Measurements from ENCODE around the gene CENPK. TPM values are rescaled to one million over a fixed set of nuclear protein-coding genes. Genes with fewer than 3 reads are reported as not detected.

Gene CENPK
- polyA plus RNA-seq, 1 donor from 2014 or later, result 5.6 TPM

DNA sequence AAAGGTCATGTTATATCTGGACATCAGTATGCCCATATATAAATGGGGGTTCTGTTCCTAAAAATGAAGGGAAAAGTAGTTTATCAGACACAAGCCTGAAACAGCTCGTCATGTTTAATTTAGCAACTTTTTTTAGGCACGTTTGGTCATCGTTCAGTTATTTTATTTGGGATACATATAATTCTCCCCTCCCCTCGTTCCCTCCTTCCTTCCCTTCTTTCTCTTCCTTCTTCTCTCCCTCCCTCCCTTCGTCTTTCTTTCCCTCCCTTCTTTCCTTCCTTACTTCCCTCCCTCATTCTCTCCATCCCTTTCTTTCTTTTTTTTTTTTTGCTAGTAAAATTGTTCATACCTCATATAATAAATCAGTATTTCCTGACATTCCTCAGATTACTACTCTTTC is 3.5 kb upstream of the CENPK start:
- no peaks in the 10 kb centered on the region for H3K36me3 ChIP-seq (ENCODE audit: insufficient read depth, low read length)
- no peaks in the 10 kb centered on the region for H3K27me3 ChIP-seq (ENCODE audit: insufficient read depth, low read depth, low read length)
- no peak overlapping the region for H3K4me2 ChIP-seq (ENCODE audit: low read length)
- no peak overlapping the region for H3K4me3 ChIP-seq (ENCODE audit: low read length)
- TF ChIP-seq EP300 (conservative IDR thresholded peaks at IDR 0.05; ENCODE audit: poor library complexity, severe bottlenecking) (no peak), TAF1 (IDR thresholded peaks at IDR 0.05; ENCODE audit: low read depth) (no peak), RAD21 (conservative IDR thresholded peaks at IDR 0.05) (no peak), SMC3 (conservative IDR thresholded peaks at IDR 0.05; ENCODE audit: poor library complexity) (no peak), POLR2AphosphoS5 (IDR thresholded peaks at IDR 0.05) (no peak), MXI1 (conservative IDR thresholded peaks at IDR 0.05; ENCODE audit: poor library complexity, severe bottlenecking) (no peak), EZH2 (IDR thresholded peaks at IDR 0.05; ENCODE audit: borderline replicate concordance, insufficient read depth, low read length, poor library complexity, severe bottlenecking) (no peak)
- TF ChIP-seq, protein P1, sequence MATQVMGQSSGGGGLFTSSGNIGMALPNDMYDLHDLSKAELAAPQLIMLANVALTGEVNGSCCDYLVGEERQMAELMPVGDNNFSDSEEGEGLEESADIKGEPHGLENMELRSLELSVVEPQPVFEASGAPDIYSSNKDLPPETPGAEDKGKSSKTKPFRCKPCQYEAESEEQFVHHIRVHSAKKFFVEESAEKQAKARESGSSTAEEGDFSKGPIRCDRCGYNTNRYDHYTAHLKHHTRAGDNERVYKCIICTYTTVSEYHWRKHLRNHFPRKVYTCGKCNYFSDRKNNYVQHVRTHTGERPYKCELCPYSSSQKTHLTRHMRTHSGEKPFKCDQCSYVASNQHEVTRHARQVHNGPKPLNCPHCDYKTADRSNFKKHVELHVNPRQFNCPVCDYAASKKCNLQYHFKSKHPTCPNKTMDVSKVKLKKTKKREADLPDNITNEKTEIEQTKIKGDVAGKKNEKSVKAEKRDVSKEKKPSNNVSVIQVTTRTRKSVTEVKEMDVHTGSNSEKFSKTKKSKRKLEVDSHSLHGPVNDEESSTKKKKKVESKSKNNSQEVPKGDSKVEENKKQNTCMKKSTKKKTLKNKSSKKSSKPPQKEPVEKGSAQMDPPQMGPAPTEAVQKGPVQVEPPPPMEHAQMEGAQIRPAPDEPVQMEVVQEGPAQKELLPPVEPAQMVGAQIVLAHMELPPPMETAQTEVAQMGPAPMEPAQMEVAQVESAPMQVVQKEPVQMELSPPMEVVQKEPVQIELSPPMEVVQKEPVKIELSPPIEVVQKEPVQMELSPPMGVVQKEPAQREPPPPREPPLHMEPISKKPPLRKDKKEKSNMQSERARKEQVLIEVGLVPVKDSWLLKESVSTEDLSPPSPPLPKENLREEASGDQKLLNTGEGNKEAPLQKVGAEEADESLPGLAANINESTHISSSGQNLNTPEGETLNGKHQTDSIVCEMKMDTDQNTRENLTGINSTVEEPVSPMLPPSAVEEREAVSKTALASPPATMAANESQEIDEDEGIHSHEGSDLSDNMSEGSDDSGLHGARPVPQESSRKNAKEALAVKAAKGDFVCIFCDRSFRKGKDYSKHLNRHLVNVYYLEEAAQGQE (IDR thresholded peaks at IDR 0.05; ENCODE audit: borderline replicate concordance), result no peak
- TF ChIP-seq, protein P2, sequence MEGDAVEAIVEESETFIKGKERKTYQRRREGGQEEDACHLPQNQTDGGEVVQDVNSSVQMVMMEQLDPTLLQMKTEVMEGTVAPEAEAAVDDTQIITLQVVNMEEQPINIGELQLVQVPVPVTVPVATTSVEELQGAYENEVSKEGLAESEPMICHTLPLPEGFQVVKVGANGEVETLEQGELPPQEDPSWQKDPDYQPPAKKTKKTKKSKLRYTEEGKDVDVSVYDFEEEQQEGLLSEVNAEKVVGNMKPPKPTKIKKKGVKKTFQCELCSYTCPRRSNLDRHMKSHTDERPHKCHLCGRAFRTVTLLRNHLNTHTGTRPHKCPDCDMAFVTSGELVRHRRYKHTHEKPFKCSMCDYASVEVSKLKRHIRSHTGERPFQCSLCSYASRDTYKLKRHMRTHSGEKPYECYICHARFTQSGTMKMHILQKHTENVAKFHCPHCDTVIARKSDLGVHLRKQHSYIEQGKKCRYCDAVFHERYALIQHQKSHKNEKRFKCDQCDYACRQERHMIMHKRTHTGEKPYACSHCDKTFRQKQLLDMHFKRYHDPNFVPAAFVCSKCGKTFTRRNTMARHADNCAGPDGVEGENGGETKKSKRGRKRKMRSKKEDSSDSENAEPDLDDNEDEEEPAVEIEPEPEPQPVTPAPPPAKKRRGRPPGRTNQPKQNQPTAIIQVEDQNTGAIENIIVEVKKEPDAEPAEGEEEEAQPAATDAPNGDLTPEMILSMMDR (IDR thresholded peaks at IDR 0.05; ENCODE audit: poor library complexity, severe bottlenecking), result no peak
- no peak overlapping the region for H2AFZ ChIP-seq (ENCODE audit: low read depth, low read length)
- no peaks in the 10 kb centered on the region for H4K20me1 ChIP-seq (ENCODE audit: insufficient read depth)
- H3K9ac ChIP-seq (ENCODE audit: low read length), result no peak overlapping the region
- peaks cover 3% of the 10 kb centered on the region for H3F3A ChIP-seq (ENCODE audit: insufficient read depth, low read length, poor library complexity, severe bottlenecking)
- H3K9me2 ChIP-seq (ENCODE audit: insufficient read depth, low read length), result no peaks in the 10 kb centered on the region
- H3K9me3 ChIP-seq (ENCODE audit: low read length), result no peaks in the 10 kb centered on the region
- peaks cover 41% of the 10 kb centered on the region for H3K79me2 ChIP-seq (replicated peaks; ENCODE audit: insufficient read depth, low read length)
- no peak overlapping the region for H3K27ac ChIP-seq (ENCODE audit: low read length)

DNA sequence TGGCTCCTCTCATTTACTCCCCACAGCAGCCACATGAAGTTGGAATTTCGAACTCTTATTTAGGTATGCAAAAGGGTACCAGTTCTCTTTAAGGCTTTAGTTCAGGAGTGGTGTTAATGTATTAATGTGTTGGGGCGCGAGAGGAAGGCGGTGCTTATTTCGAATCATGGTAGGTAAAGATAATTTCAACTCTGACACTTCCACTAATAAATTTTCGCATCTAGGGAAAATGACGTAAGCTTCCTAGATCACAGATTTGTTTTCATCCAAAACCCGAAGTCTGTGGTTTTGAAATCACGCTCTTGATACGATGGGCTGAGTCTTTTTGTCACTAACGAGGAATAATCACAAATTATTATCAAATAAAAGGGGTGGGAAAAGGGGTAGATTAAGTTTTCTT is 809 bp upstream of the CENPK start:
- Histone ChIP-seq H3K9me2 (ENCODE audit: insufficient read depth, low read length) (no peaks in the 10 kb centered on the region), H4K20me1 (ENCODE audit: insufficient read depth) (no peaks in the 10 kb centered on the region), H3K27ac (ENCODE audit: low read length) (peak overlapping the region; percentile 92), H3K4me3 (ENCODE audit: low read length) (peak overlapping the region; percentile 77), H3K27me3 (ENCODE audit: insufficient read depth, low read depth, low read length) (no peaks in the 10 kb centered on the region), H3K4me2 (ENCODE audit: low read length) (peak overlapping the region; percentile 79), H3K79me2 (replicated peaks; ENCODE audit: insufficient read depth, low read length) (peaks cover 55% of the 10 kb centered on the region), H2AFZ (ENCODE audit: low read depth, low read length) (peak overlapping the region; percentile 86), H3K36me3 (ENCODE audit: insufficient read depth, low read length) (no peaks in the 10 kb centered on the region), H3K9me3 (ENCODE audit: low read length) (no peaks in the 10 kb centered on the region), H3K9ac (ENCODE audit: low read length) (peak overlapping the region; percentile 79), H3F3A (ENCODE audit: insufficient read depth, low read length, poor library complexity, severe bottlenecking) (peaks cover 3% of the 10 kb centered on the region)
- no peak for TF ChIP-seq TAF1 (IDR thresholded peaks at IDR 0.05; ENCODE audit: low read depth)
- no peak for TF ChIP-seq EP300 (conservative IDR thresholded peaks at IDR 0.05; ENCODE audit: poor library complexity, severe bottlenecking)
- TF ChIP-seq RAD21 (conservative IDR thresholded peaks at IDR 0.05), result no peak
- no peak for TF ChIP-seq MXI1 (conservative IDR thresholded peaks at IDR 0.05; ENCODE audit: poor library complexity, severe bottlenecking)
- no peak for TF ChIP-seq POLR2AphosphoS5 (IDR thresholded peaks at IDR 0.05)
- TF ChIP-seq, protein P1 (IDR thresholded peaks at IDR 0.05; ENCODE audit: borderline replicate concordance), result no peak
- TF ChIP-seq, protein P2 (IDR thresholded peaks at IDR 0.05; ENCODE audit: poor library complexity, severe bottlenecking), result no peak
- TF ChIP-seq SMC3 (conservative IDR thresholded peaks at IDR 0.05; ENCODE audit: poor library complexity), result no peak
- TF ChIP-seq EZH2 (IDR thresholded peaks at IDR 0.05; ENCODE audit: borderline replicate concordance, insufficient read depth, low read length, poor library complexity, severe bottlenecking), result no peak
